GM10847 (cell line): ENCODE data around the gene FGD1.

Source experiments
- POLR2A ChIP-seq: IDR thresholded peaks from 2 replicates; pipeline ENCODE4 v1.6.1; 2011; ENCODE audit not compliant: insufficient read length; ENCODE audit errors: extremely low read depth

FGD1 gene

GRCh38 chrX:54482839-54483593 is 13.0 kb downstream of the FGD1 start:
- TF ChIP-seq POLR2A: no peak

- TF ChIP-seq POLR2A: no peak
Observed at GRCh38 chrX:54479136-54480111, 16.6 kb downstream of the FGD1 start.

GRCh38 chrX:54473993-54474859 is 21.8 kb downstream of the FGD1 start:
- no peak for TF ChIP-seq POLR2A

GRCh38 chrX:54470054-54470760 is 25.8 kb downstream of the FGD1 start:
- TF ChIP-seq POLR2A: no peak

GRCh38 chrX:54452920-54453319 is 43.1 kb downstream of the FGD1 start:
- TF ChIP-seq POLR2A: no peak

GRCh38 chrX:54449929-54450328 is 46.1 kb downstream of the FGD1 start:
- TF ChIP-seq POLR2A: no peak

GRCh38 chrX:54447461-54447860 is 48.6 kb downstream of the FGD1 start:
- TF ChIP-seq POLR2A: no peak

GRCh38 chrX:54446084-54446483 is 50.0 kb downstream of the FGD1 start:
- no peak for TF ChIP-seq POLR2A

GRCh38 chrX:54444752-54445151 is 51.3 kb downstream of the FGD1 start:
- no peak for TF ChIP-seq POLR2A

GRCh38 chrX:54442790-54443189 is 53.2 kb downstream of the FGD1 start:
- TF ChIP-seq POLR2A: no peak

GRCh38 chrX:54439960-54440871 is 55.8 kb downstream of the FGD1 start, which contains the start of gene TSR2:
TSR2 (plus strand) TSS chrX:54440404; CDS start chrX:54440422, 18 bp downstream.
- TF ChIP-seq POLR2A: peak; percentile 48

GRCh38 chrX:54435121-54435520 is 60.9 kb downstream of the FGD1 start:
- TF ChIP-seq POLR2A: no peak

- TF ChIP-seq POLR2A: no peak
Observed at GRCh38 chrX:54430519-54430918, 65.5 kb downstream of the FGD1 start.

GRCh38 chrX:54427837-54428424 is 68.1 kb downstream of the FGD1 start:
- TF ChIP-seq POLR2A: no peak
